Lung (tissue), 12 donors: Measurements from ENCODE around the gene RINL. TPM values are rescaled to one million over a fixed set of nuclear protein-coding genes. Genes with fewer than 3 reads are reported as not detected.

Experiments used
- ATAC-seq: fragments of 200-7000 bp; cut with Tn5 transposase; one replicate; pipeline ENCODE4 v1.9.1; 2020; ENCODE audit warnings: moderate number of reproducible peaks; ENCODE audit not compliant: insufficient read depth, low FRiP score
- DNase-seq, 3 donors: peaks; one replicate each; pipeline ENCODE4 v3.0.0-alpha.2; 2013 to 2017
- H3K27ac ChIP-seq, 2 donors: one replicate each; pipeline ENCODE4 v1.5.1; 2013; ENCODE audit warnings: mild to moderate bottlenecking in 2 of 2, moderate library complexity in 2 of 2, control low read depth in 1 of 2, inconsistent platforms in 1 of 2, low read depth in 1 of 2, low read length in 1 of 2
- H3K27me3 ChIP-seq, 3 donors: one replicate each; pipeline ENCODE4 v1.5.1; 2013; ENCODE audit warnings: low read length in 2 of 3; ENCODE audit not compliant: control insufficient read depth in 3 of 3, insufficient read depth in 3 of 3
- H3K36me3 ChIP-seq, 4 donors: one replicate each; pipeline ENCODE4 v1.5.1; 2013; ENCODE audit warnings: low read length in 4 of 4, mild to moderate bottlenecking in 1 of 4, moderate library complexity in 1 of 4; ENCODE audit not compliant: control insufficient read depth in 4 of 4, insufficient read depth in 4 of 4
- H3K4me1 ChIP-seq, 5 donors: one replicate each; pipeline ENCODE4 v1.5.1; 2013; ENCODE audit warnings: low read length in 5 of 5, mild to moderate bottlenecking in 2 of 5, moderate library complexity in 1 of 5; ENCODE audit not compliant: control insufficient read depth in 5 of 5, insufficient read depth in 5 of 5
- H3K4me3 ChIP-seq: one replicate; pipeline ENCODE4 v1.5.1; 2013; ENCODE audit warnings: mild to moderate bottlenecking, control low read depth, moderate library complexity
- H3K9ac ChIP-seq, 2 donors: one replicate each; pipeline ENCODE4 v1.5.1; 2013; ENCODE audit warnings: low read length in 2 of 2, control low read depth in 1 of 2; ENCODE audit not compliant: insufficient read depth in 1 of 2
- H3K9me3 ChIP-seq, 4 donors: one replicate each; pipeline ENCODE4 v1.5.1; 2013; ENCODE audit warnings: low read length in 3 of 4, mild to moderate bottlenecking in 1 of 4, moderate library complexity in 1 of 4; ENCODE audit not compliant: control insufficient read depth in 4 of 4, insufficient read depth in 3 of 4
- CTCF ChIP-seq: IDR thresholded peaks from 2 replicates; pipeline ENCODE4 v1.5.1; 2012; ENCODE audit warnings: mild to moderate bottlenecking; ENCODE audit errors: control extremely low read depth, extremely low read depth
- WGBS, 2 donors: extraction: QIAGEN DNeasy Blood & Tissue Kit; methylation state at CpG; one replicate each; pipeline ENCODE4 v1.1.7; 2013; 5-methylcytosine and 5-hydroxymethylcytosine counted together
- polyA plus RNA-seq, 2 donors: library from polyadenylated mRNA; stranded (reverse); fragments of 200-250 nt; gene quantifications; one replicate each; pipeline ENCODE4 v1.2.1, GENCODE V29; 2013
- total RNA-seq, 2 donors: library from RNA; depleted of rRNA in 1 of 2; stranded (reverse); fragments of >200 nt in 1 of 2; gene quantifications; one replicate each; pipeline ENCODE4 v1.2.1, GENCODE V29; 2014 to 2021
- donor health status: control.
- donor health status: control.
- donor health status: Bipolar disorder and iron deficiency.
- donor health status: healthy.
- donor health status: DM: yes; HTN: yes; CAD: no.

RINL gene
- total and polyA plus RNA-seq, 4 donors, result 7.0 to 24.0 (median 15.4) TPM

GRCh38 chr19:38844093-38844686 lies 33.9 kb downstream of the RINL start:
- Histone ChIP-seq H3K36me3 (peaks cover 64 to 75% (median 71%) of the 10 kb centered on the region in 4 donors), H3K27ac (peak overlapping the region in 1 of 2 donors; percentile 11), H3K4me1 (peaks cover 4 to 21% (median 9%) of the 10 kb centered on the region in 5 donors), H3K4me3 (no peak overlapping the region), H3K9ac (no peak overlapping the region), H3K27me3 (no peaks in the 10 kb centered on the region), H3K9me3 (no peaks in the 10 kb centered on the region)
- DNase-seq, result no peak
- 92 to 96% methylated on average over 11 of the region's 11 CpGs for WGBS, 2 donors
- TF ChIP-seq CTCF, result no peak
- no peak for ATAC-seq

- Histone ChIP-seq H3K27ac (no peak overlapping the region), H3K36me3 (peaks cover 70 to 79% (median 77%) of the 10 kb centered on the region in 4 donors), H3K9ac (no peak overlapping the region), H3K9me3 (no peaks in the 10 kb centered on the region), H3K4me3 (no peak overlapping the region), H3K27me3 (no peaks in the 10 kb centered on the region), H3K4me1 (peaks cover 4 to 23% (median 5%) of the 10 kb centered on the region in 5 donors)
- WGBS, 2 donors, result 96 to 98% methylated on average over 9 of the region's 9 CpGs
- DNase-seq, result no peak
- ATAC-seq, result no peak
- TF ChIP-seq CTCF, result no peak
Measured at GRCh38 chr19:38843175-38843758, 34.8 kb downstream of the RINL start.

GRCh38 chr19:38842439-38843174 lies 35.5 kb downstream of the RINL start:
- WGBS, 2 donors, result 86 to 90% methylated on average over 17 of the region's 17 CpGs
- Histone ChIP-seq H3K27ac (peak overlapping the region in 1 of 2 donors; percentile 3), H3K9me3 (no peaks in the 10 kb centered on the region), H3K27me3 (no peaks in the 10 kb centered on the region), H3K4me3 (no peak overlapping the region), H3K36me3 (peaks cover 77 to 85% (median 81%) of the 10 kb centered on the region in 4 donors), H3K9ac (no peak overlapping the region), H3K4me1 (peaks cover under 1 to 23% (median 10%) of the 10 kb centered on the region in 5 donors)
- ATAC-seq (no peak), DNase-seq (no peak)
- TF ChIP-seq CTCF, result no peak
